GM19025 (cell line): ENCODE results near the gene CDC27.
A peak's percentile ranks its signal among the peaks of the same experiment; 100 is the strongest.
"Not testable (repeated sequence)": the region's sequence is repeated elsewhere in the genome, so short reads cannot be mapped to it uniquely, and the experiment has no call there.

ENCODE experiments used
- ATAC-seq: cut with Tn5 transposase; IDR thresholded peaks from one replicate; pipeline ENCODE4 v1.9.1; 2021; ENCODE audit warnings: mild to moderate bottlenecking, low read depth, moderate library complexity; ENCODE audit not compliant: unreplicated experiment

Gene CDC27, protein sequence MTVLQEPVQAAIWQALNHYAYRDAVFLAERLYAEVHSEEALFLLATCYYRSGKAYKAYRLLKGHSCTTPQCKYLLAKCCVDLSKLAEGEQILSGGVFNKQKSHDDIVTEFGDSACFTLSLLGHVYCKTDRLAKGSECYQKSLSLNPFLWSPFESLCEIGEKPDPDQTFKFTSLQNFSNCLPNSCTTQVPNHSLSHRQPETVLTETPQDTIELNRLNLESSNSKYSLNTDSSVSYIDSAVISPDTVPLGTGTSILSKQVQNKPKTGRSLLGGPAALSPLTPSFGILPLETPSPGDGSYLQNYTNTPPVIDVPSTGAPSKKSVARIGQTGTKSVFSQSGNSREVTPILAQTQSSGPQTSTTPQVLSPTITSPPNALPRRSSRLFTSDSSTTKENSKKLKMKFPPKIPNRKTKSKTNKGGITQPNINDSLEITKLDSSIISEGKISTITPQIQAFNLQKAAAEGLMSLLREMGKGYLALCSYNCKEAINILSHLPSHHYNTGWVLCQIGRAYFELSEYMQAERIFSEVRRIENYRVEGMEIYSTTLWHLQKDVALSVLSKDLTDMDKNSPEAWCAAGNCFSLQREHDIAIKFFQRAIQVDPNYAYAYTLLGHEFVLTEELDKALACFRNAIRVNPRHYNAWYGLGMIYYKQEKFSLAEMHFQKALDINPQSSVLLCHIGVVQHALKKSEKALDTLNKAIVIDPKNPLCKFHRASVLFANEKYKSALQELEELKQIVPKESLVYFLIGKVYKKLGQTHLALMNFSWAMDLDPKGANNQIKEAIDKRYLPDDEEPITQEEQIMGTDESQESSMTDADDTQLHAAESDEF

DNA sequence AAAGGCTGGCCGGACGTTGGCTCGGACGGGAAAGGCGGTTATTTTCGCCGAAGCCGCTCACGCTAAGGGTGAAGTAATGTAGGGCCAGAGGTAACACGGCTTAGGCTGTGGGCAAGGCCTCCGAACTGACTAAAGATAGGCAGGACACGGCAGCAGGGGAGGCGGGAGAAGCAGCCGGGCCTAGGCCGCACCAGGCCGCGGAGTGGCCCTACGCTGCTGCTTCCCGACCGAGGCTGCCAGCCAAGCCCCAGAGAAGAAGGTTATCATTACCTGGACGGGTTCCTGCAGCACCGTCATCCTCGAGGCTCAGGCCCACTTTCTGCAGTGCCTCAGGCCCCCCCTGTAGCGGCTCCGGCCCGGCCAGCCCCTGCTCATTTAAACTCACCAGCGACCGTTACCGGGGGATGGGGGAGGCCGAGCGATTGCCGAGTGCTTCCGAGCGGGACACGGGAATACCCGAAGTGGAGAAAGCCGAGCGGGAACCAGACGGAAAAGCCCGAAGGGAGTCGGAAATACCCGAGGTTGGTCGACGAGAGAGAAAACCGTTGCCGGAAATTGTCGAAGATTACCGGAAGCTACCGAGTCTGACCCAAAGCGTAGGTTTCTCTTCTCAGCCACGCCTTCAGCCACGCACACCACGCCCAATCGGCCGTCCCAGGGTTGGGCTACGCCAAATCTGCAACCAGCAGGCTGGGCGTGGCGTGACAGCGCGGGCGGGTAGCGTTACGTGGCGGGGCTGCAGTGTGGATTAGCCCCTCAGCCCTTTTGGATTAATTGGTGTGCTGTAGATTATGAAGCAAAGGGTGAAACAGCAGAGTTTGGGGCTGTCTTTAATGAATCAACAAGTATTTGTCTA lies at the start of gene CDC27:
CDC27 (minus strand) TSS at position 420 of the 856 bp plus-strand sequence; CDS start at position 297, 123 bp downstream.
- peak; percentile 94 for ATAC-seq

- ATAC-seq = no peak
Measured at GRCh38 chr17:47238321-47239010, 49.4 kb upstream of the CDC27 start.

DNA sequence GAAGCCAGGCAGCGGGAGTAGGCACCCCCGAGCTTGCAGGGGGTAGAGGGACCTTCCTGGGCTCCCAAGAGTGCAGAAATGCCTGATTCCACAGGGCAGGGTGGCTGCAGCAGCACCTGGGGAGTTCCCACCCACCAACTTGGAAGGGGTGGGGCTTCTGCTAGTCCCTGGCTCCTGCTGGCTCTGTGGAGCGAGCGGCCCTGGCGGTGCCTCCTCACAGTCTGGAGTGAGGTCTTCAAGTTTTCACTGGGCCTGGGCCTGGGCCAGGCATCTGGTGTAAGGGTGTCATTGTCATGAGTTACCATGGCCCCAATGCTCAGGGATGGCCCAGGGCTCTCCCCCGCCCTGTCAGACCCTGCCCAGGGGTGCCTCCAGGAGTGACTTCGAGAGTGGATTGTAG lies 48.7 kb upstream of the CDC27 start:
- ATAC-seq = no peak

DNA sequence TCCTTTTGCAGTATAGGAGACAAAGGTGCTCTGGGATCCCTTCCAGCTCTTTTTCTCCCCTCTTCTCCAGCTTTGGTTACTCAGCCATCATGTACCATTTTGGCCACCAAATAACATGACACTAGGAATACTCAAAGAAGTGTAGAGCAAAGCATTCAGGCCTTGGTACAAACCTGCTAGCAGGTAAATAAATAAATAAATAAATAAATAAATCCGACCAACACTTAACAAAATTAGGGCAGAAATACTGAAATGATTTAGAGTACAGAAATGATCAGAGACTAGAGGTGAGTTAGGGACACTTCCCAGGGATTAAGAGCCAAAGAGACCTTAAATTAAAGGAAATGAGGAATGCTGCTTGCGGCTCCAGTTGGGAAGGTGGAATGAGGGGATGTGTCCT lies 46.8 kb upstream of the CDC27 start:
- no peak for ATAC-seq

GRCh38 chr17:47235506-47235905 lies 46.4 kb upstream of the CDC27 start:
- ATAC-seq = no peak

- no peak for ATAC-seq
Measured at GRCh38 chr17:47232465-47232864, 43.4 kb upstream of the CDC27 start.

- no peak for ATAC-seq
Measured at GRCh38 chr17:47231866-47232265, 42.8 kb upstream of the CDC27 start.

DNA sequence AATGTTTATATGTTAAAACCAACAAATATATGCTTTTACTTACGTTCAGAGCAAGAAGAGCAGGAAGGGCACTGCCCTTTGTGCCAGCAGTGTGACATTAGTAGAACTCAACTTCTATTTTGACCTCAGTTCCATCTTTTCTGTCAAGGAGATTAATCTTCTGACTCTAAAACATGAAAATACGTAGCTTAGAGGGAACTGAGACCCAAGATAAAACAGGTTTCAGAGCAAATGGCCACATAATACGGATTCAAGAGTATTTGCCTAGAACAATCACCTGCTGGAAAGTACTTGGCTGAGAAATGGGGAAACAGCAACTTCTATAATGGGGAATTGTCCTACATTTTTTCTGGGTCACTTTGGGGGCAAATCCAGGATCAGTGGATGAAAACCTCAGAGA lies 42.2 kb upstream of the CDC27 start:
- no peak for ATAC-seq

- no peak for ATAC-seq
Measured at GRCh38 chr17:47230864-47231263, 41.8 kb upstream of the CDC27 start.

DNA sequence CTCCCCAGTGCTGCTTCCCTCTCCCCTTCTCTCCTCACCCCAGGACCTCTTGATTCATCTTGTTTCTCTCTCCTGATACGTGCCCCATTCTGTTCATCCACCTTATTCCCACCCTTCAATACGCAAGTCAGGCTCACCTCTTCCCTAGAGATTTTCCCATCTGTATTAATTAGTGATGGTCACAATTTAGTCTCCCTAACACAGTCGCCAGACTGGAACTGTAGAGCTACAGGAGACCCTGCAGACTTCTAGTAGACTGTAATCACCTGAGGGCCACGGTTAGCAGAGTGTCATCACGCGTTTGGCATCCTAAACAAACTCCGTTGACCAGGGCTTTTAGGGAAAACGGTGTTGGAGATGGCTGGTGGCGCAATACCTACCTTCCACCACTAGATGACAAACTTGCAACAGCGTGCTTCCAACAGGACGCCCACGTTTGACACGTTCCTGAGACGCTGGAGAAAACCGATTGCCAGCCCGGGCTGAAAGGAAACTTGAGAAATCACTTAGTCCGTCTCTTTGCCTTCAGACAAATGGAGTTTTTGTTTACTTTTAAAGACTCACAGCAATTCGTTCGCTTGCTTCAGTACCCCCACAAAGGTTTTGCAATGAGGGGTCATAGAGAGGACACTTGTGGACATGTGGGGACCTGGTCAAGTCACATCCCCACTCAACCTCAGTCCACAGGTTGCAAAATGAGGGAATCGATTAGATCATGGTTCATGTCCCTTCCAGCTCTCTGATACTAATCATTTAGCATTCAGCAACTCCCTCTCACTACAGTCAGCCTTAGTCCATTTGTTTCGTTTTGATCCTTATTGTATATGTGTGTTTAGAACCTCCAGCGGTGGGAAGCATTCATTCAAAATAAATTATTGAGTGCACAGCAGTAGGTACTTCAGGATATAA lies 40.7 kb upstream of the CDC27 start:
- ATAC-seq = no peak

DNA sequence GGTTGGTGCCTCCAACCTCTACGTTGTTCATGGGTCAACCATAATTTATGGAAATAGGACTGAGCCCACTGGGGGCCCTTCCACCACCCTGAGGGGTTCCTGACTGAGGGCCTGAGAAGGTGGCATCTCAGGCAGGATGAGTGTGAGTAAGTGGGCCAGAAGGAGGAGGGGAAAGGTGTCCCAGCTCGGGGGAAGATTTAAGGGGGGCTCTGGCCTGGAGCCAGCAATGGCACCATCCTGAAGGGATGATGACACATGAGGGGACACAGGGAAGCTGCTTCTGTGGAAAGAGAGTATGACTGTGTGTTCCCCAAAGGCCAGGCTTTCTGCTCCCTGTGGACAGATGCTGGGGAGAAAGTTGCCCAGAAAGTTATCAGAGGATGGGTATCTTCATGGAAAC lies 38.8 kb upstream of the CDC27 start:
- no peak for ATAC-seq

DNA sequence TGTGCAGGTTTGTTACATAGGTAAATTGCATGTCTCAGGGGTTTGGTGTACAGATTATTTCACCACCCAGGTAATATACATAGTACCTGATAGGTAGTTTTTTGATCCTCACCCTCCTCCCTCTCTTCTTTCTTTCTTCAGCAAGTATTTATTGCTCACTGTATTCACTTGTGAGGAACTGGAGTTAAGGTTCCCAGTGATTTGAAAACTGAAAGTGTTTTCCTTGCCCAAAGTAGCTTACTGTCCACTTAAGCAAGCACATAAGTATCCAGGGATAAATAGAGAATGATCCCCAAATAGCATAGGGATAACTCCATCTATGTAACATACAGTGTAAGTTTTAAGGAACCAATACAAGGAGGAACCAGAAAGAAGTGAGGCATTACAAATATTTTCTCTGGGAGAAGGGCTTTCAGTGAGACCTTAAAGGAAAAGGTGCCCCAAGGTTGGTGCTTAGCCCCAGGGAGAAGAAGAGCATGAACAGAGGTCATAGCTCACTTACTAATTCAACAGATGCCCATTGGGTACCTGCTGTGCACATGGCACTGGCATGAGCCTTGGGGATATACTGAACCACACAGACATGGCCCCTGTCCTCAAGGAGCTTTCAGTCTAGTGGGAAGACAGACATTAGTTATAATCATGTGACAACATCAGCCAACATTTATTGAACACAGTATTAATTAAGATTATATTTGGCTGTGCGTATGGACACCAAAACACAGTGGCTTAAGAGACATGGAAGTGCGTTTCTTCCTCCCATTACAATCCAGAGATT lies 37.0 kb upstream of the CDC27 start:
- no peak for ATAC-seq

DNA sequence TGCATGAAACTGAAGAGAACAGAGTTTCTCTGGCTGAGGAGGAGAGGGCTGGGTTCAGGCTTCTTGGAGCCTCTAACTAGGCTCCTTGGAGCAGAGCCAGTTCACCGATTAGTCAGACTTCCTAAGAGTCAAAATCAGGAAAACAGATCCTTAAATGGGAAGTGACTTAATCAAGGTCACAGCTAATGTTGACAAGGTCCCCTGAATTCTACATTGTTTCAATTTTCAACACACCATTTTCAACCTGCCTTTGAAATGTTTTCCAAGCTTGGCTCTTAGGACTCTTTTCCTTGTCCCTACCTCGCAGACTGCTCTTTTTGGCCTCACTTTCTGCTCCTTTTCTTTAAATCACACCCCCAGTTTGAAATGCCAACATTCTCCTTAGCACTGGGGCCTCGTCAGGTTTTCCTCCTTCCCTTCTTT lies 36.4 kb upstream of the CDC27 start:
- no peak for ATAC-seq

GRCh38 chr17:47224966-47225365 lies 35.9 kb upstream of the CDC27 start:
- ATAC-seq = no peak

- ATAC-seq = not testable (repeated sequence)
Measured at GRCh38 chr17:47224077-47224476, 35.0 kb upstream of the CDC27 start.

DNA sequence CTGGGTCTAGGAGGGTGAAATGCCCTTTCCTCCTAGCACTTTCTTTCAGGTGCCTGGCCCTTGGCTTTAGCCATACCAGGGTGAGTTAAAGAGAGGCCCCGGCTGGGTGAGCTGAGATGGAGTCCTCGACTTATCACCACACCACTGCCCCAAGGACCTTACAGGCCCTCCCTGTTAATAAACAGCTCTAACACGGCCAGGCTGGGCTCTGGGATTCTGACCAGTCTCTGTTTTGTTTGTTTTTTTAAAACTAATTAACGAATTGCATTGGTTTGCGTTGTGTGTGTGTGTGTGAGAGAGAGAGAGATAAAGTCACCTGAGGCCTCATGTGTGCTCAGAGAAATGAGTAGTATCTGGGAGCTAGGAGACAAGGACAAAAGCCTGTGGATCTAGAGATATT lies 34.4 kb upstream of the CDC27 start:
- no peak for ATAC-seq

DNA sequence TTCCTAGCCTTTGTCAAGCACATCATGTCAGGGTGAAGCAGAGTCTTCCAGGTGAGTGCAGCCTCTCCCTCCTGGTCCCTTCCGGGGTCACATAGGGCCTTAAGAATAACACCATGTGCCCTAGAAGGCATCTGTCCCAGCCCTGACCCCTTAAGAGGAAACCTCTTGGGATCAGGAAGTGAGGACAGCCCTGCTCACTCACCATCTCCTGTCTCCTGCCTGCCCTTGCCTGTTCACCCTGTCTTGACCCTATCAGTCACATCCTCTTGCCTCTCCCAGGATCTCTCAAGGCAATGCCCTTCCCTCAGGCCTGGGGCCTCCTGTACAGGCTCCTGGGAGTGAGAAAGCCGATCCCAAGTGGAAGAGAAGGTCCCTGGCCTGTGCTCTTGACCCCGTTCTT lies 33.9 kb upstream of the CDC27 start:
- no peak for ATAC-seq

DNA sequence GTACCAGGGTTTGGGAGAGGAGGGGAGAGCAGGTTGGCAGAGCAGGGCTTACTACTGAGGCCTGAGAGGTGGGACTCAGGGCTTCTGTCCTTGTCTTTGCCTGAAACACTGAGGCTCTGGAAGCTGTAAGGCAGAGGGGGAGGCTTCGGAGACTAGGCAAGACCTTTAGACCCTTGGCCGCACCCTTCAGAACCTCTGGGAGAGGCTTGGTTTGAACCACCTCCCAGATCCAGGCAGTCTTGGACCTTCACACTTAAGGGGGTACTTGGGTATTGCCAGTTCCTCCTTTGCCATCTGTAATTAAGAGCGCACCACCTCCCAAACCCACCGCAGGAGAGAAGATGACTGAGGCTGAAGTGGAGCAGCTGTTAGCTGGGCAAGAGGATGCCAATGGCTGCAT lies 33.0 kb upstream of the CDC27 start:
- no peak for ATAC-seq
